Adrenal gland (tissue), 12 donors: ENCODE results near the gene TRIAP1. TPM values are rescaled to one million over a fixed set of nuclear protein-coding genes. Genes with fewer than 3 reads are reported as not detected.

ENCODE experiments used
- DNase-seq, 7 donors: peaks; one replicate each; pipeline ENCODE4 v3.0.0-alpha.2; 2019 to 2020
- H3K27ac ChIP-seq, 5 donors: fragments of 200-600 bp; sonication (generic) in 4 of 5; 1 replicate in 3 of 5; 2 replicates in 2 of 5; pipeline versions ENCODE4 v1.5.1 to v1.8.0; 2016 to 2020; ENCODE audit warnings: mild to moderate bottlenecking in 1 of 5
- H3K27me3 ChIP-seq: fragments of 200-600 bp; 2 replicates; pipeline ENCODE4 v1.8.0; 2021
- H3K36me3 ChIP-seq, 2 donors: fragments of 200-600 bp; replicated peaks in 1 of 2; 1 replicate in 1 of 2; 2 replicates in 1 of 2; pipeline versions ENCODE4 v1.5.1 to v1.8.0; 2018 to 2022
- H3K4me1 ChIP-seq, 2 donors: fragments of 200-600 bp; replicated peaks in 1 of 2; 1 replicate in 1 of 2; 2 replicates in 1 of 2; pipeline versions ENCODE4 v1.5.1 to v1.8.0; 2018 to 2021
- H3K4me3 ChIP-seq, 4 donors: fragments of 200-600 bp; sonication (generic) in 3 of 4; one replicate each; pipeline ENCODE4 v1.5.1; 2016 to 2018
- H3K9me3 ChIP-seq, 3 donors: fragments of 200-600 bp; sonication (generic) in 1 of 3; replicated peaks in 1 of 3; 1 replicate in 2 of 3; 2 replicates in 1 of 3; pipeline versions ENCODE4 v1.5.1 to v1.8.0; 2016 to 2021
- POLR2A ChIP-seq, 2 donors: fragments of 450-650 bp; IDR thresholded peaks; one replicate each; pipeline ENCODE4 v1.6.1; 2017; ENCODE audit warnings: antibody characterized with exemption in 2 of 2, mild to moderate bottlenecking in 2 of 2, moderate library complexity in 1 of 2
- WGBS, 4 donors: extraction: QIAGEN DNeasy Blood & Tissue Kit in 2 of 4; methylation state at CpG; one replicate each; pipeline versions ENCODE4 v1.1.5 to v1.1.7; 2013 to 2017; 5-methylcytosine and 5-hydroxymethylcytosine counted together
- intact Hi-C, 2 donors: fragments of 100-400 bp; cut with DNase I; formaldehyde crosslinking; loops; one replicate each; pipeline versions ENCODE4 v1.14.1 to v1.15.0; 2022 to 2023
- polyA plus RNA-seq, 3 donors: library from polyadenylated mRNA; stranded (reverse); fragments of 200-250 nt in 2 of 3; fragments of 350-450 nt in 1 of 3; fragmentation: Illumina TruSeq in 1 of 3; extraction: RNeasy Lipid Tissue Mini Kit (QIAGEN cat#74804) in 1 of 3; gene quantifications; one replicate each; pipeline ENCODE4 v1.2.3, GENCODE V29; 2013 to 2014
- total RNA-seq, 9 donors: library from RNA; depleted of rRNA in 4 of 9; stranded (reverse); fragments of >200 nt in 4 of 9; fragments of 120-200 nt in 1 of 9; fragmentation: NEBNext Ultra II Directional in 1 of 9; extraction: Animal tissue kit (Norgen Biotek cat#: 25700) in 1 of 9; gene quantifications; one replicate each; pipeline versions ENCODE4 v1.1.0 to v1.2.4, GENCODE V29; 2013 to 2023
- TF ChIP-seq, protein P1 (sequence below), 6 experiments: fragments of 450-650 bp in 4 of 6; fragments of 200-600 bp in 2 of 6; sonication (generic) in 1 of 6; IDR thresholded peaks; 1 replicate in 5 of 6; 2 replicates in 1 of 6; pipeline versions ENCODE4 v1.5.1 to v1.8.0; 2016 to 2021; ENCODE audit warnings: antibody characterized with exemption in 6 of 6, mild to moderate bottlenecking in 2 of 6, moderate library complexity in 1 of 6
- donor health status: healthy with polysubstance abuse.
- donor health status: Bipolar disorder and iron deficiency.
- donor health status: DM: yes; HTN: yes; CAD: no.
- donor health status: DM: no; HTN: no; CAD: no.
- donor health status: DM: no; HTN: no; CAD: no.
- donor health status: DM: yes; HTN: yes; CAD: no.

TRIAP1 gene
- total and polyA plus RNA-seq, 12 donors, result 8.2 to 53.5 (median 19.9) TPM

DNA sequence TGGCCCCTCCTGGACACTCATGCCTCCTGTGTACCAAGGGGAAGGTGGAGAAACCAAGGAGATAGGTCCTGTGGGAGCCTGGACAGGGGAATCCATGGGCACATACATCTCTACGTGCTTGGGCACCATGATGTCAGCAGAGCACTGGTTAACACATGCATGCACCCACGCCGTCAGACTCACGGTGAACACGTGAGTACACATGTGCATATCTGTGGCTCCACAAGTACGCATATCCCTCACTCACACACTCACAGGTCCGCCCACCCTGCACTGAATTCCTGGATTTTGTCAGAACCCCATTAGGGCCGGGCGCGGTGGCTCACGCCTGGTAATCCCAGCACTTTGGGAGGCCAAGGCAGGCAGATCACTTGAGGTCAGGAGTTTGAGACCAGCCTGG, 37.4 kb downstream of the TRIAP1 start:
- Histone ChIP-seq H3K36me3 (no peaks in the 10 kb centered on the region), H3K27ac (no peak overlapping the region), H3K27me3 (no peaks in the 10 kb centered on the region), H3K4me3 (no peak overlapping the region), H3K4me1 (peaks cover 2 to 4% of the 10 kb centered on the region in 2 donors), H3K9me3 (no peaks in the 10 kb centered on the region)
- intact Hi-C loops, result no loop called here
- WGBS, 4 donors, result 93 to 97% (median 95%) methylated on average over 5 to 11 of the region's 11 CpGs
- TF ChIP-seq POLR2A (IDR thresholded peaks at IDR 0.05), result no peak
- TF ChIP-seq, protein P1, sequence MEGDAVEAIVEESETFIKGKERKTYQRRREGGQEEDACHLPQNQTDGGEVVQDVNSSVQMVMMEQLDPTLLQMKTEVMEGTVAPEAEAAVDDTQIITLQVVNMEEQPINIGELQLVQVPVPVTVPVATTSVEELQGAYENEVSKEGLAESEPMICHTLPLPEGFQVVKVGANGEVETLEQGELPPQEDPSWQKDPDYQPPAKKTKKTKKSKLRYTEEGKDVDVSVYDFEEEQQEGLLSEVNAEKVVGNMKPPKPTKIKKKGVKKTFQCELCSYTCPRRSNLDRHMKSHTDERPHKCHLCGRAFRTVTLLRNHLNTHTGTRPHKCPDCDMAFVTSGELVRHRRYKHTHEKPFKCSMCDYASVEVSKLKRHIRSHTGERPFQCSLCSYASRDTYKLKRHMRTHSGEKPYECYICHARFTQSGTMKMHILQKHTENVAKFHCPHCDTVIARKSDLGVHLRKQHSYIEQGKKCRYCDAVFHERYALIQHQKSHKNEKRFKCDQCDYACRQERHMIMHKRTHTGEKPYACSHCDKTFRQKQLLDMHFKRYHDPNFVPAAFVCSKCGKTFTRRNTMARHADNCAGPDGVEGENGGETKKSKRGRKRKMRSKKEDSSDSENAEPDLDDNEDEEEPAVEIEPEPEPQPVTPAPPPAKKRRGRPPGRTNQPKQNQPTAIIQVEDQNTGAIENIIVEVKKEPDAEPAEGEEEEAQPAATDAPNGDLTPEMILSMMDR (IDR thresholded peaks at IDR 0.05), result no peak
- DNase-seq, result no peak

DNA sequence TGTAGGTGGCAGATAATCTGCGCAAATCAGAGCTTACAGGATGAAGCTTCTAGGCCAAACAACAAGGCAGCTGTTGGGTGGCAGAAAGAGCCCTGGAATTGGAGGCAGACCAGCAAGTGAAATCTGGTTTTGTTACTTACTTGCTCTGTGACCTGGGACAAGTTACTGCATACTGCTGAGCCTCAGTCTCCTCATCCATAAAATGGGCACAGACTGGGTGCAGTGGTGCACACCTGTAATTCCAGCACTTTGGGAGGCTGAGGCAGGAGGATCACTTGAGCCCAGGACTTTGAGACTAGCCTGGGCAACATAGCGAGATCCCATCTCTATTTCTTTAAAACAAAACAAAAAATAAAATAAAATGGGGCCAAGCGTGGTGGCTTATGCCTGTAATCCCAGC, 39.6 kb downstream of the TRIAP1 start:
- 92 to 100% (median 98%) methylated on average over 3 of the region's 3 CpGs for WGBS, 4 donors

DNA sequence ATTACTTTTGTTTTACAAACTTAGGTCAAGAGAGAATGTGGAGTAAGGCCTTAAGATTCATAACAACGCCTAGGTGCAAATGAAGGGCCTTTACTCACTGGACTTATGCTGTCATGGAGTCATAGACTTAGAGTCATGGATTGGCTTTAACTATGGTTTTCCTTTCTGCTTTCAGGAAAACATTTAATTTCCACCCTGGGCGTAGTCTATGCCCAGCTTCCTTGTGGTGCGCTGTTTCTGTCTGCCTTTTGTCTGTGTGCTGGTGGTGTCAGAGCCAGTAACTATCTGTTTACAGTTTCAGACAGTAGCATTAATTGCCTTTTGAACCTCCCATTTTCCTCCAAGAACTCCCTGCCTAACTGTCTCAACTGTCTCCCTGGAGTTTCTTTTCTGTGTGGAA, 40.1 kb downstream of the TRIAP1 start:
- H3K9me3 ChIP-seq, result no peaks in the 10 kb centered on the region
- no peaks in the 10 kb centered on the region for H3K36me3 ChIP-seq
- H3K4me3 ChIP-seq, result no peak overlapping the region
- WGBS, 4 donors, result 88 to 94% (median 89%) methylated on average over 3 of the region's 3 CpGs
- DNase-seq, result no peak
- no peak for TF ChIP-seq POLR2A (IDR thresholded peaks at IDR 0.05)
- TF ChIP-seq, protein P1 (IDR thresholded peaks at IDR 0.05), result no peak
- H3K4me1 ChIP-seq, result no peaks in the 10 kb centered on the region
- H3K27me3 ChIP-seq, result no peaks in the 10 kb centered on the region
- H3K27ac ChIP-seq, result no peak overlapping the region
- intact Hi-C loops, result no loop called here

More for the DNA sequence above, 39.6 kb downstream of the TRIAP1 start:
- H3K27me3 ChIP-seq, result no peaks in the 10 kb centered on the region
- H3K36me3 ChIP-seq, result no peaks in the 10 kb centered on the region
- H3K4me1 ChIP-seq, result no peaks in the 10 kb centered on the region
- intact Hi-C loops, result no loop called here
- no peak overlapping the region for H3K27ac ChIP-seq
- no peak for DNase-seq
- no peak overlapping the region for H3K4me3 ChIP-seq
- H3K9me3 ChIP-seq, result no peaks in the 10 kb centered on the region
- no peak for TF ChIP-seq POLR2A (IDR thresholded peaks at IDR 0.05)
- TF ChIP-seq, protein P1 (IDR thresholded peaks at IDR 0.05), result no peak

DNA sequence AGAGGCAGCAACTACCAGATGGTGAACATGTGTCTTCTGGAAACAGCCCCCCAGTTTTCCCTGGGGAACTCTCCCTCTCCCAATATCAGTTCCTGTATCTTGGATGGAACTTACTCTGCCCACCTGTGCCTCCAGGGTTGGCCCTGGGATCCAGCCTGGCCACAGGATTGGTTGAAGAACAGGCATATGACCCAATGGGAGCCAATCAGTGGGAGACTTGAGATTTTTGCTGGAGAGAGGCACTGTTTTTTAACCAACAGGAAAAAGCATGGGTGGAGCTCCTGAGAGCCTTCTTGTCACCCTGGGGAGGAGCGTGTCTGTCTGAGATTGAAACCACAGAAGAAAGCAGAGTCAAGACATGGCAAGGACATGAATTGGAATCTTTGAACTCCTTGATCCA, 41.9 kb downstream of the TRIAP1 start:
- no peaks in the 10 kb centered on the region for H3K4me1 ChIP-seq
- H3K4me3 ChIP-seq, result no peak overlapping the region
- H3K27ac ChIP-seq, result no peak overlapping the region
- no peaks in the 10 kb centered on the region for H3K9me3 ChIP-seq
- H3K27me3 ChIP-seq, result no peaks in the 10 kb centered on the region
- H3K36me3 ChIP-seq, result no peaks in the 10 kb centered on the region
- 78 to 93% (median 88%) methylated on average over 1 of the region's 1 CpG for WGBS, 4 donors
- DNase-seq, result no peak
- intact Hi-C loops, result no loop called here
- no peak for TF ChIP-seq POLR2A (IDR thresholded peaks at IDR 0.05)
- TF ChIP-seq, protein P1 (IDR thresholded peaks at IDR 0.05), result no peak
